PC-3 (cell line): ENCODE data around the gene PRPF19. TPM values are rescaled to one million over a fixed set of nuclear protein-coding genes. Genes with fewer than 3 reads are reported as not detected.

Experiments used
- ATAC-seq: fragments of 200-7000 bp; cut with Tn5 transposase; 2 replicates; pipeline ENCODE4 v1.9.1; 2020; ENCODE audit warnings: mild to moderate bottlenecking, moderate library complexity
- BruUV-seq: library from RNA; stranded (reverse); fragments of 400-500 nt; replicated peaks from 2 replicates; lab custom pipeline; 2021; lab: Mats Ljungman, UMichigan
- CTCF ChIA-PET: fragments of 300-600 bp; sonication (Branson Sonifier 250); formaldehyde crosslinking; loops from one replicate; lab custom pipeline; 2022; ENCODE audit warnings: antibody characterized with exemption; lab: Charles Lee
- POLR2A ChIA-PET: fragments of 300-600 bp; sonication (Branson Sonifier 250); formaldehyde crosslinking; loops from one replicate; lab custom pipeline; 2022; ENCODE audit warnings: antibody characterized with exemption; ENCODE audit not compliant: unreplicated experiment; lab: Charles Lee
- DNase-seq: peaks from one replicate; pipeline ENCODE4 v3.0.0-alpha.2; 2015
- H2AFZ ChIP-seq: fragments of 300-600 bp; sonication (generic); 2 replicates; pipeline ENCODE4 v1.6.0; 2016; ENCODE audit warnings: antibody characterized with exemption, low read length
- H3F3A ChIP-seq: fragments of 300-600 bp; sonication (generic); one replicate; pipeline ENCODE4 v1.6.0; 2017; ENCODE audit warnings: antibody characterized with exemption, low read length, control low read depth, mild to moderate bottlenecking; ENCODE audit not compliant: unreplicated experiment
- H3K27ac ChIP-seq: fragments of 300-600 bp; sonication (generic); 2 replicates; pipeline ENCODE4 v1.5.1; 2016; ENCODE audit warnings: mild to moderate bottlenecking, low read length
- H3K27me3 ChIP-seq: fragments of 300-600 bp; sonication (generic); 2 replicates; pipeline ENCODE4 v1.6.1; 2016; ENCODE audit warnings: low read length, mixed read lengths
- H3K36me3 ChIP-seq: fragments of 300-600 bp; sonication (generic); 2 replicates; pipeline ENCODE4 v1.6.1; 2016; ENCODE audit warnings: low read depth, mixed run types, low read length, mixed read lengths
- H3K4me1 ChIP-seq: fragments of 300-600 bp; sonication (generic); 2 replicates; pipeline ENCODE4 v1.5.1; 2016; ENCODE audit warnings: low read length; ENCODE audit not compliant: insufficient read depth
- H3K4me2 ChIP-seq: fragments of 300-600 bp; sonication (generic); 2 replicates; pipeline ENCODE4 v1.6.0; 2016; ENCODE audit warnings: low read length
- H3K4me3 ChIP-seq: fragments of 300-600 bp; sonication (generic); 2 replicates; pipeline ENCODE4 v1.5.1; 2016; ENCODE audit warnings: mild to moderate bottlenecking, low read length, mixed read lengths
- H3K79me2 ChIP-seq: fragments of 300-600 bp; sonication (generic); 2 replicates; pipeline ENCODE4 v1.6.1; 2017; ENCODE audit warnings: low read length, mixed read lengths
- H3K9ac ChIP-seq: fragments of 300-600 bp; sonication (generic); 2 replicates; pipeline ENCODE4 v1.6.0; 2016; ENCODE audit warnings: mild to moderate bottlenecking, low read length
- H3K9me2 ChIP-seq: fragments of 300-600 bp; sonication (generic); replicated peaks from 2 replicates; pipeline ENCODE4 v1.6.1; 2016; ENCODE audit warnings: mixed run types, low read length, mixed read lengths
- H3K9me3 ChIP-seq: fragments of 300-600 bp; sonication (generic); 2 replicates; pipeline ENCODE4 v1.6.1; 2016; ENCODE audit warnings: low read length, mixed read lengths
- H4K20me1 ChIP-seq: fragments of 300-600 bp; sonication (generic); 2 replicates; pipeline ENCODE4 v1.6.1; 2016; ENCODE audit warnings: low read length, mixed read lengths
- CTCF ChIP-seq: fragments of 300-600 bp; sonication (generic); conservative IDR thresholded peaks from 2 replicates; pipeline ENCODE4 v1.5.1; 2017; ENCODE audit warnings: antibody characterized with exemption, low read depth, mild to moderate bottlenecking, low read length
- EZH2 ChIP-seq: fragments of 300-600 bp; sonication (generic); IDR thresholded peaks from one replicate; pipeline ENCODE4 v1.6.1; 2017; ENCODE audit warnings: antibody characterized with exemption, mild to moderate bottlenecking, low read length; ENCODE audit not compliant: unreplicated experiment
- EZH2phosphoT487 ChIP-seq: fragments of 300-600 bp; sonication (generic); IDR thresholded peaks from 2 replicates; pipeline ENCODE4 v1.6.1; 2018; ENCODE audit warnings: mild to moderate bottlenecking, antibody characterized with exemption, low read length, borderline replicate concordance
- intact Hi-C: fragments of 100-400 bp; cut with micrococcal nuclease; formaldehyde crosslinking; loops from 2 replicates; pipeline ENCODE4 v1.9.0; 2023
- total RNA-seq: library from RNA; depleted of rRNA; stranded (reverse); fragments of >200 nt; gene quantifications from 2 replicates; pipeline ENCODE4 v1.2.3, GENCODE V29; 2014

Gene PRPF19
- total RNA-seq, 1 experiment from 2014 or later = 165 TPM

GRCh38 chr11:60852117-60852981 is 54.0 kb downstream of the PRPF19 start:
- no peak overlapping the region for H3K4me3 ChIP-seq

DNA sequence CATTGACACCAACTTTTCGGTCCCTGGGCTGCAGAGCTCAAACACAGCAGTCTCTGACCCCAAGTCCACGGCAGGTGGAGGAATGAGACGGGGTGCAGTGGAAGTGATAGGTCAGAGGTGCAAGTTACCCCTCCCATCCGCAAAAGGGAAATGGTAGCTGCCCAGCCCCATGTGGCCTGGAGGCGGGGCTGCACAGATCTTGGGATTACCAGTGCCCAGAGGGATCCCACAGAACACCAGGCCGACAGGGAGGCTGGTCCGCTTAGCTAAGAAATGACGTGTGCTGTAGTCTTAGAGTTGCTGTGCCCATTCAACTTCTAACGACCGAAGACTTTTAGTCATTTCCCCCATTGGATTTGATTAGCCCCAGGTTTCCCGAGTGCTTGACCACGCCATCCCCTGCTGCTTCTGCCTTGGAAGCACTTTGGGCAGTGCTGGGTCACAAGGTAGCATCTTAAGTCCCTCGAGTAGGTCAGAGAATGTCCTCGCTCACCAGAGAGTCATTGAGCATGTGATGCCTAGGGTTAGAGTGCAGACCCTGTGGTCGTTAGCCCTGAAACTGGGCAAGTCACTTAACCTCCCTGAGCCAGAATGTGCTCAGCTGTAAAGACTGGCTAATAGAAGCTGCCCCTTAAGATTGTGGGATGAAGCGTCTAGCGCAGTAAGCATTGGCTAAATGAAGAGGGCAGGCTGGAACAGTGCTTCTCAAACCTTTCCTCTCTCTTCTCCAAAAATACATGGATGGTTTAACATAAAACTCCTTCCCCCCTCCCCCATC is 54.9 kb downstream of the PRPF19 start:
- no TSS peak for BruUV-seq
- ATAC-seq = no peak

More at GRCh38 chr11:60852117-60852981, 54.0 kb downstream of the PRPF19 start:
- Histone ChIP-seq H3K4me1 (no peaks in the 10 kb centered on the region), H3K9ac (no peak overlapping the region), H3K9me2 (no peaks in the 10 kb centered on the region), H2AFZ (no peak overlapping the region), H3K36me3 (peaks cover 31% of the 10 kb centered on the region; the same call in 1 of the 2 replicates), H3K27me3 (no peaks in the 10 kb centered on the region), H3K9me3 (no peaks in the 10 kb centered on the region), H3K4me2 (no peak overlapping the region), H3F3A (no peaks in the 10 kb centered on the region), H3K27ac (no peak overlapping the region), H4K20me1 (no peaks in the 10 kb centered on the region), H3K79me2 (peaks cover 3% of the 10 kb centered on the region; the same call in 1 of the 2 replicates)
- no TSS peak for BruUV-seq
- CTCF ChIA-PET = no interaction called here
- no peak for ATAC-seq
- no peak for DNase-seq
- intact Hi-C loops = no loop called here
- POLR2A ChIA-PET = interaction anchor here (0.6 kb wide), 1 partner anchor 21 kb away, joined by 4 read pairs; no protein-coding TSS in a partner anchor
- no peak for TF ChIP-seq EZH2
- no peak for TF ChIP-seq EZH2phosphoT487
- no peak for TF ChIP-seq CTCF

More for the DNA sequence above, 54.9 kb downstream of the PRPF19 start:
- no peak overlapping the region for H2AFZ ChIP-seq
- H3F3A ChIP-seq = no peaks in the 10 kb centered on the region
- H3K9me2 ChIP-seq = no peaks in the 10 kb centered on the region
- intact Hi-C loops = no loop called here
- no peak for DNase-seq
- ChIA-PET CTCF (no interaction called here), POLR2A (interaction anchor here (0.6 kb wide), 1 partner anchor 20 kb away, joined by 4 read pairs; no protein-coding TSS in a partner anchor)
- H3K9me3 ChIP-seq = no peaks in the 10 kb centered on the region
- peaks cover 11% of the 10 kb centered on the region for H3K79me2 ChIP-seq
- no peaks in the 10 kb centered on the region for H3K27me3 ChIP-seq
- H3K36me3 ChIP-seq = peaks cover 31% of the 10 kb centered on the region; the same call in 1 of the 2 replicates
- H3K4me2 ChIP-seq = no peak overlapping the region
- TF ChIP-seq EZH2 (no peak), EZH2phosphoT487 (no peak), CTCF (no peak)
- no peaks in the 10 kb centered on the region for H3K4me1 ChIP-seq
- no peak overlapping the region for H3K27ac ChIP-seq
- no peak overlapping the region for H3K4me3 ChIP-seq
- no peak overlapping the region for H3K9ac ChIP-seq
- no peaks in the 10 kb centered on the region for H4K20me1 ChIP-seq
